HL-60/S4 treated with phorbol 12-myristate 13-acetate at 8.2 ng/mL for 4 days and 3 days (cell line): ENCODE measurements around the gene UVRAG.

Source experiments
- in situ Hi-C: fragments of 300-500 bp; cut with MboI; formaldehyde crosslinking; loops from 2 replicates; pipeline ENCODE4 v1.15.0; 2022; ENCODE audit warnings: low sequenced_read_pairs

The UVRAG gene

DNA sequence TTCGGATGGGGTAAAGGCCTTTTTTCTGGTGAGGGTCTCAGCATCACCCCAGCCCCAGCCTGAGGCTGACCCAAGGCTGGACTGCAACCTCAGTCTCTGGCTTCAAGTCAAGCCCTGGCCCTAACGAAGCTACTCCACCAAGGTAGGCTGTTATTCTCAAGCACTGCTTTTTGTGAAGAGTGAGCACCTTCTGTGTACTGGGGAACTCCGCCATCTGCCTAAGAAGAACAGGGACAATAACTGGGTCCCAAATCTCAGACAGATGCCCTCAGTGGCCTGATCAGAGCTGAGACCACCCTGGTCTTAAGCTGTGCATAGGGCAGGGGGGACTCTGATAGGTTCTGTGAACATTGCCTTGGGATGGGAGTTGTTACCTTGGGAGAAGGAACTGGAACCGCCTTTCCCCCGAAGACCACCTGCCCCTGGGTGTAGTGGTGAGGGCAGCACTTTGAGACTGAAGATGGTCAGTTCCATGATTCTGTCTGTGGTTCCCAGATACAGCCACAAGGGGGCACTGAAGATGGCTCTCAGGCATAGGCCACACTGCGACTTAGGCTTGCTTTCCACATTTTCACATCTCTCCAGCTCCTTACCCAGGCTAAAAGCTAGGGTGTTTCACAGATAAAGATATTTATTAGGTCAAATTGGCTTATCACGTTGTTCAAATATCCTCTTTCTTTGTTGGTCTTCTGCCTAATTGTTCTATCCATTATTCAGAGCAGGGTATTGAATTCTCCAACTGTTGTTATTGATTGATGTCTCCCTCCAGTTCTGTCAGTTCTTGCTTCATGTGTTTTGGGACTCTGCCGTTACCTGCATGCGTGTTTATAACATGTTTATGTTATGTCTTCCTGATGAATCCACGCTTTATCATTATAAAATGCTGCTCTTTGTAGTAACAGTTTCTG is 11.8 kb upstream of the UVRAG start:
- in situ Hi-C loops = no loop called here

DNA sequence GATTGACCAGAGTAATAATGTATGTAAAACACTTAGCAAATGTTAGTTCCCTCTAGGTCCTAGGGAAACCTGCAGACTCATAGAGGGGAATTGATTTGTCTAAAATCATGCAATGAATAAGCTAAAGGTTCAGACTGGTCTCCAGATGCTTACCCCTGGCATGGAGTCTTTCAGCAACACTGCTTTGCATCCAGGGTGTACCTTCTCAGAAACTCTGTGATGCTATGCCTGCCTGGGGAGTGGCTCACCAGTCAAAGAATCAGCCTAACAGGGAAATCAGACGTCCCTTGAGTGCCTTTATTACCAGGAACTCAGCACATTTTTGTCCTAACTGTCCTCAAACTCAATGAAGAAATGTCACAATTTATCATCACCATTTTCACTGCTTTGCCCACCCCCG is 5.9 kb upstream of the UVRAG start:
- in situ Hi-C loops = no loop called here

GRCh38 chr11:75809991-75810390 is 5.0 kb upstream of the UVRAG start:
- in situ Hi-C loops = no loop called here

DNA sequence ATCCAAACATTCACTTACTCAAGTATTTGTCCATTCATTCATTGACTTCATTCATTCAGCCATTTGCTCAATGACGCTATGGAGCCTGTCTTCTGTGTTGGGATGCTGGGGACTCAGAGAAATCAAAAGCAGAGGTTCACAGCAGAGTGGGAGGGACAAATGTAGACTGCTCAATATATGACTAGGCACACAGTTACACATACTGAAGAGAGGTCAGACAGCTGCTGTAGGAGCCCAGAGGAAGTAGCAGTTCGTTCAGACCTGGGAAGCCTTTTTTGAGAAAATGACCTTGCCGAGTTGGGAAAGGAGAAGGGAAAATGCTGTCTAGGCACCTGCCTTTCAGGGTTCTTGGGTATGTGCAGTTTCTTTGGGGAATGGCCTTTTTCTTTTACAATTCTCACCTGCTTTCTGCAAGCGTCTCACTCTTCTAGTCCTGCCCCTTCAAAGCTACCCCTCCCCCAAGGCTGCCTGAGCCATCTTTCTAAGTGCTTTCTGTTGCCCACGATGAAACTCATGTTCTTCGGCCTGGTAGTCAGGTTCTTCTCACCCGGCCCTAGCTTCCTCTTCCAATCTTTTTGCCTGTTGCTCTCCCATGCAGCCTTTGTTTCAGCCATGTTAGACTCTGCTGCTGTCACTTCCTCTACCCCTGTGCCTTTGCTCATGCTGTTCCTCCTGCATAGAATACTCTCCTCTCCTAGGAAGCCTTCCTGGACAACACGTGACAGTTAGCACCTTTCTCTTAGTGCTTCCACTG is 4.2 kb upstream of the UVRAG start:
- in situ Hi-C loops = no loop called here

DNA sequence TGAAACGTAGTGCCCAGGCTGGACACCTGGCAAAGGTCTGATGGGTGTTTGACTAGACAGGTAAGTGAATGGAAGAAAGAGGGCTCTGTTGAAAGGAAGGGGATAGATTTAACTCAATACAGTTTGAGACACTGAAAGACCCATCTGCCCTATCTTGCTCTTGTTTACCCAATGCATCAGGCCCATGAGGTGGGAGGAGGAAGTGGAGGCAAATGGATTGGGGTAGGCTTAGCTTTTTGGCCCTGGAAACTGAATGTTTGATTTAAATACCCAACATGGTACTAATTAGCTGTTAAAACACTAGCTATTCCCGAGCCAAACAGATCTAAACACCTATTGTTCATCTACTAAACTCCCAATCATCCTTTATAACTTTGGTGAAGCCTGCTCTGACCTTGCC is 3.5 kb upstream of the UVRAG start:
- in situ Hi-C loops = no loop called here

DNA sequence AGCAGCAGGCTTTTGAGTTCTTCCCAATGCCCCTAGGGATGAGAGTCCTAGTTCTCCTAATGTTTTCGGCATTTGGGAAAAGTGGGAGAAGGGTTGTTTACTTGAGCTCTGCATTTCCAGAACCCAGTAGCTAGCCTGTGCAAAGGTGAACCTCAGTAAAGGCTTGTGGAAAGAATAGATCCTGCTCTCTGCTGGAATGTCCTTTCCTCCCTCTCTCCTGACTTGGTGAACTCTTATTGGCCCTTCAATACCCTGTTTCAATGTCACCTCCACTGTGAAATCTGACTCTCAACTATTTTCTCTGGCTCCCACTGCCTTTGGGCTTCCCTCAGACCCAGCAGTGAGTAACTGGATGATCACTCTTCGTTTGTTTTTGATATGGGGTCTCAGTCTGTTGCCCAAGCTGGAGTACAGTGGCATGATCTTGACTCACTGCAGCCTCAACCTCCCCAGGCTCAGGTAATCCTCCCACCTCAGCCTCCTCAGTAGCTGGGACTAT is 2.4 kb upstream of the UVRAG start:
- in situ Hi-C loops = no loop called here

- in situ Hi-C loops = no loop called here
Measured at GRCh38 chr11:75813124-75813523, 1.9 kb upstream of the UVRAG start.

DNA sequence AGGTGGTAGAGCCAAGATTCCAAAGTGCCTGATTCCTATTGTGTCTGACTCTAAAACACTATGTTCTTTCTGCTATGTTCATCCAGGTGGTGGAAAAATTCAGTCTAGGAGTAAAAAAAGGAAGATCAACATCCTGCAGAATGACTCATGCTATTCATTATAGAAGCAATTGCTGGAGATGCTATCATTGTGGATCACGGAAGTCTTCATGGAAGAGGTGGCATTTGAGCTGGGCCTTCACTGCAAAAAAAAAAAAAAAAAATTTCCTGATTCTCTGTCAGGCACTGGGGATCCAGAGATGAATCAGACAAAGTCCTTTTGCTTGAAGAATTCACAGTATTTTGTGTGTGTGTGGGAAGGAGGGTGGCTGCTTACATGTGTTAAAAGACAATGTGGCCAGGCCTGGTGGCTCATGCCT is 1.4 kb upstream of the UVRAG start:
- in situ Hi-C loops = no loop called here

DNA sequence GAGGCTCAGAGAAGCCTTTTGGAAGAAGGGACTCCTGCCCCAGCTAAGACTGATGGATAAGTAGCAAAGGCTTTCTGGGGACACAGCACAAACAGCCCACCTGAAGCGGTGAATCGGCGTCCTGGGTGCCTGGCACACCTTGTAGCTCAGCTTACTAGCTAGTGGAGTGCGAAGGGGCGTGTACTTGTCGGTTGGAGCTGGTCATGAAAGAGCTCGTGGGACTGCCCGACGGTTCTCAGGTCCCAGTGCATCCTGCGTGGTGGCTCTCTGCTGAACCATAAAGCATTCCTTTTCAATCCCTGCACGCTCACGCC is 690 bp upstream of the UVRAG start:
- in situ Hi-C loops = no loop called here

- in situ Hi-C loops = no loop called here
Measured at GRCh38 chr11:75815345-75816168, 547 bp downstream of the UVRAG start.

GRCh38 chr11:75816561-75817239 is 1.7 kb downstream of the UVRAG start:
- in situ Hi-C loops = no loop called here

- in situ Hi-C loops = no loop called here
Measured at GRCh38 chr11:75820645-75821044, 5.6 kb downstream of the UVRAG start.

- in situ Hi-C loops = no loop called here
Measured at GRCh38 chr11:75821202-75821601, 6.2 kb downstream of the UVRAG start.

- in situ Hi-C loops = no loop called here
Measured at GRCh38 chr11:75822541-75822940, 7.5 kb downstream of the UVRAG start.

DNA sequence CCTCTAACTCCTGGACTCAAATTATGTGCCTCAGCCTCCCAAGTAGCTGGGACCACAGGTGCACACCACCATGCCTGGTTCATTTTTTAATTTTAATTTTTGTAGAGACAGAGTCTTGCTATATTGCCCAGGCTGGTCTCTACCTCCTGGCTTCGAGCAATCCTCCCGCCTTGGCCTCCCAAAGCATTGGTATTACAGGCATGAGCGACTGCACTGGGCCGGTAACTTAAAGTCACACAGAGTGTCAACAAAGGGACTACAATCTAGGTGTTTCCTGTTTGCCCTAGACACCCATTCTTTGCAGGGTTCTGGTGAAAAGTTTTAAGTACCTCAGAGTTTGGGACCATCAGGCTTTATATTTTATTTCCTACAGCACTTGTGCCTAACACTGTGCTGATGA is 8.4 kb downstream of the UVRAG start:
- in situ Hi-C loops = no loop called here

GRCh38 chr11:75823946-75824345 is 8.9 kb downstream of the UVRAG start:
- in situ Hi-C loops = no loop called here

DNA sequence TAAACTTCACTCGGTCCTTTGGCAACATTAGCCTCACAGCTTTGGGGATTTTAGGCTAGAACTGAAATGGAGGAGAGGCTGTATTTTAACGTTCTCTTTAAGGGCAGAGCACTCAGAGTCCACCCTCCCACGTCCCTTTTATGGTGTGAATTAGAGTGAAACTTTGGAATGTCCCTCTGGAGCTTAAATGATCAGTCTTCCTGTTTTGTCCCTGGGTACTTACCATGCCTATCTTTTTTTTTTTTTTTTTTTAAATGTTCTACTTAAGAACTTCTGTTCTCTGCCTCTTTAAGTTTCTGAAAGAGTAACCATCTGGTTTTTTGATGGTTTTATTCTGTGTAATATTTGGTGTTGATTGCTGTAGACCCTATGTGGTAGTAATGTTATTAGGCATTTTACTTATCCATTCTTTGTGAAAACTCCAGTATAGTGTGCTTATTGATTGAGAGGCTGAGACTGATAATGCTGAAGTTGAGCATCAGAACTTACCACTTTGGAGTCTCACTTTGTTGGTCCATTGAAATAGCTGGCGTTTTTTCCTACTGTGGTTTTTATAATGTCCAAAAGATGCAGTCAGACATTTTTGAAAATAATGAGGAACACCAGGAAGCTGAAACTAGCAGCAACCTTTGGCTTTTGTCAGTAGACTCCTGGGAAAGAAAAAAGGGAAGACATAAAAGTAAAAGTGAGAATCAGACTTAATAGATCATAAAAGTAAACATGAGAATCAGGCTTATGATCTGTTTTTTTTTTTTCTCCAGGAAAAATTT is 11.6 kb downstream of the UVRAG start:
- in situ Hi-C loops = no loop called here

DNA sequence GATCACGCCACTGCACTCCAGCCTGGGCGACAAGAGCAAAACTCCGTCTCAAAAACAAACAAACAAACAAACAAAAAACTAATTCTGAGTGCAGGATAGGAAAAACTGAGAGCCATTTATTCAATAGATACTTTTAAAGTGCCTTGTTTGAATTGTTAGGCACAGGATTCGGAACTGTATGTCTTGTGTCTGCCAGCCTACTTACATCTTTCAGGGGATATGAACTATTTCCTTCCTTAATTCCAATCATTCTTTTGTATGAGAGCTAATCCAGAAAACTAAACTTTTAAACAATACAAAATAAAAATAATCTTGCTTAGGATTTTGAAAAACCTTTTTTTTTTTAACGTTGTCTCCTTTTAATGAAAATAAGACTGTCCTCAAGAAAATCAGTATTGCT is 12.6 kb downstream of the UVRAG start:
- in situ Hi-C loops = no loop called here

GRCh38 chr11:75831915-75832502 is 17.0 kb downstream of the UVRAG start:
- in situ Hi-C loops = no loop called here

GRCh38 chr11:75834728-75835127 is 19.7 kb downstream of the UVRAG start:
- in situ Hi-C loops = no loop called here
